CD8-positive, alpha-beta memory T cell (primary cell): Measurements from ENCODE around the gene VCL. TPM values are rescaled to one million over a fixed set of nuclear protein-coding genes. Genes with fewer than 3 reads are reported as not detected.

Experiments used
- CTCF ChIA-PET: fragments of 350-600 bp; sonication (Branson Sonifier 250); formaldehyde crosslinking; loops from one replicate; lab custom pipeline; 2021; ENCODE audit warnings: antibody characterized with exemption; lab: Charles Lee
- POLR2A ChIA-PET: fragments of 350-600 bp; sonication (Branson Sonifier 250); formaldehyde crosslinking; loops from one replicate; lab custom pipeline; 2021; ENCODE audit warnings: antibody characterized with exemption; lab: Charles Lee
- DNase-seq, 5 donors: peaks; one replicate each; pipeline versions ENCODE4 v3.0.0 to v3.0.0-alpha.2; 2020 to 2022; ENCODE audit warnings: mixed read lengths in 1 of 5
- H3K27ac ChIP-seq: one replicate; pipeline ENCODE4 v1.7.0; 2013; ENCODE audit warnings: low read depth, mild to moderate bottlenecking, low read length, moderate library complexity
- H3K27me3 ChIP-seq: 2 replicates; pipeline ENCODE4 v1.7.0; 2013; ENCODE audit warnings: low read length, mild to moderate bottlenecking; ENCODE audit not compliant: insufficient read depth, poor library complexity, severe bottlenecking
- H3K36me3 ChIP-seq: 2 replicates; pipeline ENCODE4 v1.7.0; 2013; ENCODE audit warnings: mild to moderate bottlenecking, low read length, moderate library complexity; ENCODE audit not compliant: insufficient read depth
- H3K4me1 ChIP-seq: 2 replicates; pipeline ENCODE4 v1.7.0; 2013; ENCODE audit warnings: mild to moderate bottlenecking, low read length, moderate library complexity; ENCODE audit not compliant: insufficient read depth
- H3K4me3 ChIP-seq: 2 replicates; pipeline ENCODE4 v1.7.0; 2013; ENCODE audit warnings: mild to moderate bottlenecking, low read length
- H3K9me3 ChIP-seq: 2 replicates; pipeline ENCODE4 v1.7.0; 2013; ENCODE audit warnings: mild to moderate bottlenecking, low read length
- H3K27ac Mint-ChIP-seq, 8 donors: one replicate each; pipeline ENCODE4 v1.8.0; 2020 to 2021; ENCODE audit warnings: mixed read lengths in 8 of 8, mild to moderate bottlenecking in 6 of 8, inconsistent platforms in 3 of 8, moderate library complexity in 3 of 8
- H3K27me3 Mint-ChIP-seq, 2 donors: one replicate each; pipeline ENCODE4 v1.8.0; 2020 to 2021; ENCODE audit warnings: mixed read lengths in 2 of 2, mild to moderate bottlenecking in 1 of 2, moderate library complexity in 1 of 2
- H3K36me3 Mint-ChIP-seq, 3 donors: one replicate each; pipeline ENCODE4 v1.8.0; 2020 to 2021; ENCODE audit warnings: mixed read lengths in 3 of 3, inconsistent platforms in 1 of 3, mild to moderate bottlenecking in 1 of 3
- H3K4me1 Mint-ChIP-seq, 3 donors: one replicate each; pipeline ENCODE4 v1.8.0; 2020 to 2021; ENCODE audit warnings: mixed read lengths in 3 of 3, inconsistent platforms in 1 of 3, mild to moderate bottlenecking in 1 of 3
- H3K4me3 Mint-ChIP-seq, 7 donors: one replicate each; pipeline ENCODE4 v1.8.0; 2020 to 2021; ENCODE audit warnings: mixed read lengths in 7 of 7, mild to moderate bottlenecking in 6 of 7, moderate library complexity in 4 of 7, inconsistent platforms in 2 of 7
- H3K9me3 Mint-ChIP-seq, 5 donors: one replicate each; pipeline ENCODE4 v1.8.0; 2020 to 2022; ENCODE audit warnings: mixed read lengths in 5 of 5, mild to moderate bottlenecking in 3 of 5, moderate library complexity in 2 of 5, inconsistent platforms in 1 of 5
- polyA plus RNA-seq: library from polyadenylated mRNA; unstranded; fragments of 300-500 nt; fragmentation: Illumina TruSeq; gene quantifications from one replicate; pipeline ENCODE4 v1.2.3, GENCODE V29; 2021
- total RNA-seq, 2 experiments: library from RNA; stranded (reverse); gene quantifications; one replicate each; pipeline ENCODE4 v1.2.3, GENCODE V29; 2021

Gene VCL
- total and polyA plus RNA-seq, 3 experiments from 2014 or later = 30.6 to 43.7 (median 31.2) TPM

GRCh38 chr10:74114041-74114448 is 116.1 kb downstream of the VCL start:
- ChIA-PET CTCF (no interaction called here), POLR2A (no interaction called here)
- Mint-ChIP-seq H3K4me3 (no peak overlapping the region), H3K36me3 (peaks cover 0 to 96% (median 36%) of the 10 kb centered on the region in 3 donors), H3K4me1 (peaks cover 0 to 7% (median 3%) of the 10 kb centered on the region in 3 donors), H3K27ac (peak overlapping the region in 6 of 8 donors; percentile 4 to 73 (median 8)), H3K9me3 (no peaks in the 10 kb centered on the region), H3K27me3 (no peaks in the 10 kb centered on the region)
- Histone ChIP-seq H3K27ac (no peak overlapping the region), H3K36me3 (peaks cover 53% of the 10 kb centered on the region), H3K27me3 (no peaks in the 10 kb centered on the region), H3K9me3 (no peaks in the 10 kb centered on the region), H3K4me3 (no peak overlapping the region), H3K4me1 (no peaks in the 10 kb centered on the region)
- DNase-seq = no peak

DNA sequence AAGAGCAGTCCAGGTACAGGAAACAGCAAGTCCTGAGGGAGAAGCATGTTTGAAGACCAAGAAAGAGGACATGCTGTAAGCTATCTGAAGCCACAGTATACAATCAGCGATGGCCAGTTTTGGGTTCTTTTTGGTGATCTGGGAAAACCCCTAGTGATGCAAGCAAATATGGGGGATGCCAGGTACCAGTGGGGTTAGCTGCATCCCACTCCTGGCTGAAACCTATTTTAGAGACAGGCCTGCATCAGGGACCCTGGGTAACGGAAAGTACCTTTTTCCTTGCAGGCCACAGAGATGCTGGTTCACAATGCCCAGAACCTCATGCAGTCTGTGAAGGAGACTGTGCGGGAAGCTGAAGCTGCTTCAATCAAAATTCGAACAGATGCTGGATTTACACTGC is 119.8 kb downstream of the VCL start:
- H3K36me3 Mint-ChIP-seq = peaks cover 0 to 95% (median 33%) of the 10 kb centered on the region in 3 donors
- no peaks in the 10 kb centered on the region for H3K9me3 ChIP-seq
- H3K4me3 ChIP-seq = no peak overlapping the region
- CTCF ChIA-PET = no interaction called here
- POLR2A ChIA-PET = no interaction called here
- H3K27me3 ChIP-seq = no peaks in the 10 kb centered on the region
- no peak overlapping the region for H3K4me3 Mint-ChIP-seq
- no peaks in the 10 kb centered on the region for H3K9me3 Mint-ChIP-seq
- DNase-seq = no peak
- H3K27me3 Mint-ChIP-seq = no peaks in the 10 kb centered on the region
- H3K36me3 ChIP-seq = peaks cover 33% of the 10 kb centered on the region
- peak overlapping the region in 3 of 8 donors; percentile 51 to 85 (median 72) for H3K27ac Mint-ChIP-seq
- no peak overlapping the region for H3K27ac ChIP-seq
- peaks cover 0 to 10% (median 0%) of the 10 kb centered on the region in 3 donors for H3K4me1 Mint-ChIP-seq
- no peaks in the 10 kb centered on the region for H3K4me1 ChIP-seq

DNA sequence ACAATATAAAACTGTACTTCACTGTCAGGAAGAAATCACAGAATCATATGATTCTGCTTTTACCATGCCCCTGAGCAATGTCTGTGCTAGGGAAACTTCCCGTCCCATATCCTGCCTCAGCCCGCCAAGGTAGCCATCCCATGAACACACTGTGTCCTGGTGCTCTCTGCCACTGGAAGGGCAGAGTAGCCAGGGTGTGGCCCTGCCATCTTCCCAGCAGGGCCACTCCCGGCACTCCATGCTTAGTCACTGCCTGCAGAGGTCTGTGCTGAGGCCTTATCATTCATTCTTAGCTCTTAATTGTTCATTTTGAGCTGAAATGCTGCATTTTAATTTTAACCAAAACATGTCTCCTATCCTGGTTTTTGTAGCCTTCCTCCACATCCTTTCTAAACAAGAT is 120.9 kb downstream of the VCL start:
- CTCF ChIA-PET = interaction anchor here (0.9 to 1.4 kb wide), 2 partner anchors 94 to 116 kb away, joined by 3 to 4 read pairs; no protein-coding TSS in a partner anchor
- no peaks in the 10 kb centered on the region for H3K9me3 ChIP-seq
- Mint-ChIP-seq H3K9me3 (no peaks in the 10 kb centered on the region), H3K27me3 (no peaks in the 10 kb centered on the region), H3K36me3 (peaks cover 0 to 95% (median 31%) of the 10 kb centered on the region in 3 donors), H3K27ac (peak overlapping the region; percentile 11 to 95 (median 70)), H3K4me3 (no peak overlapping the region), H3K4me1 (peaks cover 0 to 10% (median 0%) of the 10 kb centered on the region in 3 donors)
- DNase-seq = no peak
- H3K36me3 ChIP-seq = peaks cover 31% of the 10 kb centered on the region
- no peaks in the 10 kb centered on the region for H3K27me3 ChIP-seq
- POLR2A ChIA-PET = no interaction called here
- no peak overlapping the region for H3K4me3 ChIP-seq
- no peak overlapping the region for H3K27ac ChIP-seq
- no peaks in the 10 kb centered on the region for H3K4me1 ChIP-seq

DNA sequence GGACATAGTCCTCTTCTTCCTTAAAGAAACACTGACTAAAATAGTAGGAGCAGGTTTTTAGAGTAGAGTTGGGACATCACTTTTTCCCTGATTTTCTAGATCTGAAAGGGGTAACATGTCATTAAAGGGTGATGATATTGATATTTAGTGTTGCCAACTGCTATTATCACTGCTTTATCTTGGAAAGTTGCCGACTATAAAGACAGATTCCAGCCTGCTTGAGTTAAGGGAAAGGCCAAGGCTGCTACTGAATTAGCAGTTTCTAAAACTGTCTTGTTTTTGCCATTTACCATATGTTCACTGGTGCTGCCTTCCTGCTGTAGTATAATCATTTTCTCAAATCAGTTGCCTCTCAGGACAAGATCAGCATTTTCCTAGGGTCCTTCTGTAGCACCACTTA is 123.0 kb downstream of the VCL start:
- Mint-ChIP-seq H3K9me3 (no peaks in the 10 kb centered on the region), H3K36me3 (peaks cover 0 to 93% (median 25%) of the 10 kb centered on the region in 3 donors), H3K27me3 (no peaks in the 10 kb centered on the region), H3K27ac (peak overlapping the region in 3 of 8 donors; percentile 10 to 78 (median 59)), H3K4me3 (no peak overlapping the region), H3K4me1 (peaks cover 0 to 5% (median 0%) of the 10 kb centered on the region in 3 donors)
- Histone ChIP-seq H3K36me3 (peaks cover 38% of the 10 kb centered on the region), H3K27ac (no peak overlapping the region), H3K4me3 (no peak overlapping the region), H3K4me1 (no peaks in the 10 kb centered on the region), H3K27me3 (no peaks in the 10 kb centered on the region), H3K9me3 (no peaks in the 10 kb centered on the region)
- ChIA-PET POLR2A (no interaction called here), CTCF (interaction anchor here (1.0 to 1.2 kb wide), 3 partner anchors 17 to 235 kb away, joined by 3 to 4 read pairs (median 3); no protein-coding TSS in a partner anchor)
- DNase-seq = no peak

GRCh38 chr10:74121368-74121767 is 123.5 kb downstream of the VCL start:
- no peaks in the 10 kb centered on the region for H3K27me3 ChIP-seq
- Mint-ChIP-seq H3K27me3 (no peaks in the 10 kb centered on the region), H3K4me3 (no peak overlapping the region), H3K9me3 (no peaks in the 10 kb centered on the region), H3K27ac (peak overlapping the region in 4 of 8 donors; percentile 27 to 79 (median 68)), H3K36me3 (peaks cover 0 to 93% (median 26%) of the 10 kb centered on the region in 3 donors), H3K4me1 (peaks cover 0 to 3% (median 0%) of the 10 kb centered on the region in 3 donors)
- POLR2A ChIA-PET = no interaction called here
- CTCF ChIA-PET = interaction anchor here (1.0 to 1.6 kb wide), 3 partner anchors 18 to 108 kb away, joined by 3 to 4 read pairs (median 3); no protein-coding TSS in a partner anchor
- H3K4me1 ChIP-seq = no peaks in the 10 kb centered on the region
- no peak for DNase-seq
- H3K4me3 ChIP-seq = no peak overlapping the region
- no peaks in the 10 kb centered on the region for H3K9me3 ChIP-seq
- no peak overlapping the region for H3K27ac ChIP-seq
- peaks cover 42% of the 10 kb centered on the region for H3K36me3 ChIP-seq

DNA sequence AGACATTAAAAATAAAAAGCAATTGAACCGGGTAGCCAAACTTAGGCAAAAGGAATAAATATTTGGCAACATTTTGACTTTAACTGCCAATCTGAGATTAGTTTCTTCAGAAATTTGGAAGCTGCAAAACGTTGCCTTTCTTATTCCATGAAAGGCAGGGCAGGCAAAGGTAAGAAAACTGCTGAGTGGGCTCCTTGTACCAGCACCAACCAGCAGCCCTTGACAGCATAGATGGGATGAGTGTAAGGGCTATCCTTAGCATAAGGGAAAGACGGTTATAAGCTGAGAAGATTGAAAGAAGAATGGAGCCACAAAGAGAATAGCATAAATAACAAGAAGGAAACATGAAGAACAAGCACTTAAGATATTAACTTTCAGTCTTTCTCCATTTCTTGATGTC is 124.1 kb downstream of the VCL start:
- no peaks in the 10 kb centered on the region for H3K4me1 ChIP-seq
- no peak overlapping the region for H3K4me3 ChIP-seq
- H3K36me3 ChIP-seq = peaks cover 42% of the 10 kb centered on the region
- H3K4me3 Mint-ChIP-seq = no peak overlapping the region
- no peaks in the 10 kb centered on the region for H3K27me3 ChIP-seq
- ChIA-PET POLR2A (interaction anchor here (0.6 kb wide), 1 partner anchor 711 kb away, joined by 4 read pairs; no protein-coding TSS in a partner anchor), CTCF (interaction anchor here (0.9 to 1.6 kb wide), 4 partner anchors 8 to 108 kb away, joined by 3 read pairs; no protein-coding TSS in a partner anchor)
- H3K27ac ChIP-seq = no peak overlapping the region
- DNase-seq = no peak
- no peaks in the 10 kb centered on the region for H3K9me3 Mint-ChIP-seq
- H3K9me3 ChIP-seq = no peaks in the 10 kb centered on the region
- no peaks in the 10 kb centered on the region for H3K27me3 Mint-ChIP-seq
- peaks cover 0 to 93% (median 25%) of the 10 kb centered on the region in 3 donors for H3K36me3 Mint-ChIP-seq
- peaks cover 0 to 3% (median 0%) of the 10 kb centered on the region in 3 donors for H3K4me1 Mint-ChIP-seq
- H3K27ac Mint-ChIP-seq = peak overlapping the region in 7 of 8 donors; percentile 0 to 91 (median 62)

- Mint-ChIP-seq H3K36me3 (peaks cover 0 to 87% (median 24%) of the 10 kb centered on the region in 3 donors), H3K9me3 (no peaks in the 10 kb centered on the region), H3K4me3 (no peak overlapping the region), H3K4me1 (peaks cover 0 to 3% (median 0%) of the 10 kb centered on the region in 3 donors), H3K27ac (peak overlapping the region in 5 of 8 donors; percentile 34 to 80 (median 47)), H3K27me3 (no peaks in the 10 kb centered on the region)
- Histone ChIP-seq H3K4me1 (no peaks in the 10 kb centered on the region), H3K4me3 (no peak overlapping the region), H3K36me3 (peaks cover 43% of the 10 kb centered on the region), H3K27me3 (no peaks in the 10 kb centered on the region), H3K9me3 (no peaks in the 10 kb centered on the region), H3K27ac (no peak overlapping the region)
- DNase-seq = no peak
- ChIA-PET POLR2A (interaction anchor here (0.6 kb wide), 1 partner anchor 115 kb away, joined by 3 read pairs; no protein-coding TSS in a partner anchor), CTCF (interaction anchor here (1.0 to 1.6 kb wide), 4 partner anchors 16 to 120 kb away, joined by 3 read pairs; no protein-coding TSS in a partner anchor)
Measured at GRCh38 chr10:74123081-74123480, 125.2 kb downstream of the VCL start.
